GM12874 (cell line): ENCODE results near the gene ATP6V0E2.

ENCODE experiments used
- TF ChIP-seq, protein P1 (sequence below): IDR thresholded peaks from 2 replicates; pipeline ENCODE4 v1.5.1; 2011; ENCODE audit warnings: low read depth, mild to moderate bottlenecking, control low read depth, low read length, moderate library complexity; ENCODE audit not compliant: insufficient read depth

Gene ATP6V0E2

DNA sequence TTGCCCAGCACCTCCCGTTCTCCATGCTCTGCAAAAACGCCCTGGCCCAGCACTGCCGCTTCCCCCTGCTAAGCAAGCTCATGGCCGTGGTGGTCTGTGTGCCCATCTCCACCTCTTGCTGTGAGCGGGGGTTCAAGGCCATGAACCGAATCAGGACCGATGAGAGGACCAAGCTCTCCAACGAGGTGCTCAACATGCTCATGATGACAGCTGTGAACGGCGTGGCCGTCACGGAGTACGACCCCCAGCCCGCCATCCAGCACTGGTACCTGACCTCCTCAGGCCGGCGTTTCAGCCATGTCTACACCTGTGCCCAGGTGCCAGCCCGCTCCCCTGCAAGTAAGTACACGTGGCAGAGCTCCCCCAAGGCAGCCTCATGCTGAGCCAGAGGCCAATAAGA lies 11.6 kb upstream of the ATP6V0E2 start:
- TF ChIP-seq, protein P1, sequence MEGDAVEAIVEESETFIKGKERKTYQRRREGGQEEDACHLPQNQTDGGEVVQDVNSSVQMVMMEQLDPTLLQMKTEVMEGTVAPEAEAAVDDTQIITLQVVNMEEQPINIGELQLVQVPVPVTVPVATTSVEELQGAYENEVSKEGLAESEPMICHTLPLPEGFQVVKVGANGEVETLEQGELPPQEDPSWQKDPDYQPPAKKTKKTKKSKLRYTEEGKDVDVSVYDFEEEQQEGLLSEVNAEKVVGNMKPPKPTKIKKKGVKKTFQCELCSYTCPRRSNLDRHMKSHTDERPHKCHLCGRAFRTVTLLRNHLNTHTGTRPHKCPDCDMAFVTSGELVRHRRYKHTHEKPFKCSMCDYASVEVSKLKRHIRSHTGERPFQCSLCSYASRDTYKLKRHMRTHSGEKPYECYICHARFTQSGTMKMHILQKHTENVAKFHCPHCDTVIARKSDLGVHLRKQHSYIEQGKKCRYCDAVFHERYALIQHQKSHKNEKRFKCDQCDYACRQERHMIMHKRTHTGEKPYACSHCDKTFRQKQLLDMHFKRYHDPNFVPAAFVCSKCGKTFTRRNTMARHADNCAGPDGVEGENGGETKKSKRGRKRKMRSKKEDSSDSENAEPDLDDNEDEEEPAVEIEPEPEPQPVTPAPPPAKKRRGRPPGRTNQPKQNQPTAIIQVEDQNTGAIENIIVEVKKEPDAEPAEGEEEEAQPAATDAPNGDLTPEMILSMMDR: no peak

- TF ChIP-seq, protein P1: no peak
Measured at GRCh38 chr7:149863500-149863899, 10.3 kb upstream of the ATP6V0E2 start.

DNA sequence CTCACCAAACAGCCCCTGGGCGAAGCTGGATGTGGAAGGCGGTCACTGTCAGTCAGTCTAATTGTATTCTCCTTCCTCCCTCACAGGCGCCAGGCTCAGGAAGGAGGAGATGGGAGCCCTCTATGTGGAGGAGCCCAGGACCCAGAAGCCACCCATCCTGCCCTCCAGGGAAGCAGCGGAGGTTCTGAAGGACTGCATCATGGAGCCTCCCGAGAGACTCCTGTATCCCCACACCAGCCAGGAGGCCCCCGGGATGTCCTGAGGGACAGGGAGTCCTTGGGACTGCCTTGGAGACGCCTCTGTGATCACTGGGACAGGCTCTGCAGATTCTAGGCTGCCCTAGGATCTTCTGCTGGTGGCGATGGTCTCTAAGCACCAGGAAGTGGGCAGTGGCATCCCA lies 9.7 kb upstream of the ATP6V0E2 start:
- TF ChIP-seq, protein P1: no peak

GRCh38 chr7:149864751-149865150 lies 9.0 kb upstream of the ATP6V0E2 start:
- TF ChIP-seq, protein P1: no peak

- TF ChIP-seq, protein P1: no peak
Measured at GRCh38 chr7:149865437-149865836, 8.3 kb upstream of the ATP6V0E2 start.

GRCh38 chr7:149866139-149866778 lies 7.5 kb upstream of the ATP6V0E2 start:
- TF ChIP-seq, protein P1: no peak

GRCh38 chr7:149866779-149867447 lies 6.9 kb upstream of the ATP6V0E2 start:
- TF ChIP-seq, protein P1: no peak
